ENCODE measurements around the gene RHBDL1. TPM values are rescaled to one million over a fixed set of nuclear protein-coding genes. Genes with fewer than 3 reads are reported as not detected.

The RHBDL1 gene
- total and polyA plus RNA-seq, 9 of the 15 experiments (the other 6 are each of a cell fraction or from before 2014, with no cell fraction given) = 0.03 to 5.6 (median 1.3) TPM; not detected in 1

DNA sequence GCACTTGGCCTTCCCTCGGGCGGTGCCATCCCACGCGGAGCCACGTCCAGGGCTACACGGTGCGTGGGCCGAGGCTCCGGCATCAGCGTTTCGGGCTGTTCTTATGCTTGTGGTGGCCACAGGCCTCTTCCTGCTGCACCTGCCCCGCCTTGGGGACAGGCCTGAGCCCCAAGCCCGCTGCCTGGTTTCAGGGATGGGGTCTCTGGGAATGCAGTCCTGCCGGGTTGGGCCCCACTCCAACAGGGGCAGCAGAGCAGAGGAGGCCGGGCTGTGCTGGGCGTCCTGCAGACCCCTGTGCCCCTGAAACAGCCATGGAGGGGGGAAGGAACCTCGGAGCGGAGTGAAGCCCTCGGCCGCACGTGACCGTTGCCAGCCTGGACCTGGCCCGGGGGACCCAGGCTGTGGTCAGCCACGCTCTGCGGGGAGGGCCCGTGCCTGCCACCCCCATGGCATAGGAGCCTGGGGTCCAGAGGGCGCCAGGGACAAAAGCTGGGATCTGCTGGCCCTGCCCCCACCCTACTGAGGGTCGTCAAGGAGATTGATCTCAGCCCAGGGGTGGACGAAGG is 45.1 kb upstream of the RHBDL1 start (continued):
- no peak for TF ChIP-seq DIDO1 (tag; IDR thresholded peaks at IDR 0.05; ENCODE audit: low read depth)
- no peak for TF ChIP-seq SRSF3 (IDR thresholded peaks at IDR 0.05; ENCODE audit: insufficient read depth, low read length)
- TF ChIP-seq EGR1 (conservative IDR thresholded peaks at IDR 0.05) = peak; percentile 62
- TF ChIP-seq CREB1 (IDR thresholded peaks at IDR 0.05) = no peak
- no peak for TF ChIP-seq CREB1 (CRISPR knock-in tag; IDR thresholded peaks at IDR 0.05)
- no peak for TF ChIP-seq ETV5 (CRISPR knock-in tag; IDR thresholded peaks at IDR 0.05; ENCODE audit: low read depth)
- no peak for TF ChIP-seq BDP1 (IDR thresholded peaks at IDR 0.05; ENCODE audit: insufficient read depth, insufficient read length)
- no peak for TF ChIP-seq TAF7 (tag; IDR thresholded peaks at IDR 0.05)
- TF ChIP-seq SMAD2 (IDR thresholded peaks at IDR 0.05; ENCODE audit: low read depth, low read length) = no peak
- TF ChIP-seq KDM2B (CRISPR knock-in tag; IDR thresholded peaks at IDR 0.05) = no peak
- TF ChIP-seq GABPB2 (CRISPR knock-in tag; conservative IDR thresholded peaks at IDR 0.05) = no peak
- TF ChIP-seq MAZ (CRISPR knock-in tag; conservative IDR thresholded peaks at IDR 0.05 in 1 of 2, IDR thresholded peaks at IDR 0.05 in 1 of 2) = no peak
- no peak for TF ChIP-seq MCM2 (IDR thresholded peaks at IDR 0.05; ENCODE audit: low read depth)
- TF ChIP-seq PRMT5 (CRISPR knock-in tag; IDR thresholded peaks at IDR 0.05) = no peak
- TF ChIP-seq NR3C1 (CRISPR knock-in tag; IDR thresholded peaks at IDR 0.05) = no peak
- TF ChIP-seq NEUROD1 (IDR thresholded peaks at IDR 0.05; ENCODE audit: borderline replicate concordance, low read depth, low read length, partially characterized antibody) = no peak
- no peak for TF ChIP-seq NFIC (IDR thresholded peaks at IDR 0.05)
- TF ChIP-seq POLR2G (IDR thresholded peaks at IDR 0.05; ENCODE audit: low read depth, low read length) = peak; percentile 61
- no peak for TF ChIP-seq MCM7 (IDR thresholded peaks at IDR 0.05)
- TF ChIP-seq TCF3 (CRISPR knock-in tag; IDR thresholded peaks at IDR 0.05) = 0 out of 2 replicates have a peak, but pooled peaks have one; percentile 7
- no peak for TF ChIP-seq HNRNPUL1 (IDR thresholded peaks at IDR 0.05; ENCODE audit: low read length)
- TF ChIP-seq ESRRB (CRISPR knock-in tag; IDR thresholded peaks at IDR 0.05; ENCODE audit: borderline replicate concordance) = no peak
- no peak for TF ChIP-seq ZNF324 (CRISPR knock-in tag; IDR thresholded peaks at IDR 0.05)
- TF ChIP-seq MAFK (IDR thresholded peaks at IDR 0.05; ENCODE audit: low read length) = no peak
- no peak for TF ChIP-seq STAT5A (IDR thresholded peaks at IDR 0.05; ENCODE audit: borderline replicate concordance, low read length)
- TF ChIP-seq, protein P1, sequence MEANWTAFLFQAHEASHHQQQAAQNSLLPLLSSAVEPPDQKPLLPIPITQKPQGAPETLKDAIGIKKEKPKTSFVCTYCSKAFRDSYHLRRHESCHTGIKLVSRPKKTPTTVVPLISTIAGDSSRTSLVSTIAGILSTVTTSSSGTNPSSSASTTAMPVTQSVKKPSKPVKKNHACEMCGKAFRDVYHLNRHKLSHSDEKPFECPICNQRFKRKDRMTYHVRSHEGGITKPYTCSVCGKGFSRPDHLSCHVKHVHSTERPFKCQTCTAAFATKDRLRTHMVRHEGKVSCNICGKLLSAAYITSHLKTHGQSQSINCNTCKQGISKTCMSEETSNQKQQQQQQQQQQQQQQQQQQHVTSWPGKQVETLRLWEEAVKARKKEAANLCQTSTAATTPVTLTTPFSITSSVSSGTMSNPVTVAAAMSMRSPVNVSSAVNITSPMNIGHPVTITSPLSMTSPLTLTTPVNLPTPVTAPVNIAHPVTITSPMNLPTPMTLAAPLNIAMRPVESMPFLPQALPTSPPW (CRISPR knock-in tag; IDR thresholded peaks at IDR 0.05) = no peak
- no peak for TF ChIP-seq ZNF311 (CRISPR knock-in tag; IDR thresholded peaks at IDR 0.05)
- 0 out of 2 replicates have a peak, but pooled peaks have one; percentile 58 for TF ChIP-seq CBFB (CRISPR knock-in tag; IDR thresholded peaks at IDR 0.05)
- TF ChIP-seq HMG20A (CRISPR knock-in tag; conservative IDR thresholded peaks at IDR 0.05) = no peak

Measured in K562 (cell line).